B cell (primary cell): ENCODE results near the gene PBX1. TPM values are rescaled to one million over a fixed set of nuclear protein-coding genes. Genes with fewer than 3 reads are reported as not detected.

Experiments used
- ATAC-seq: fragments of 200-7000 bp; cut with Tn5 transposase; one replicate; pipeline ENCODE4 v1.10.0; 2021; ENCODE audit warnings: low read depth, mild to moderate bottlenecking, moderate number of reproducible peaks, moderate library complexity
- CTCF ChIA-PET: fragments of 350-600 bp; sonication (Branson Sonifier 250); formaldehyde crosslinking; loops from one replicate; lab custom pipeline; 2021; ENCODE audit warnings: antibody characterized with exemption, inconsistent platforms; lab: Charles Lee
- POLR2A ChIA-PET: fragments of 350-600 bp; sonication (Branson Sonifier 250); formaldehyde crosslinking; loops from one replicate; lab custom pipeline; 2021; ENCODE audit warnings: antibody characterized with exemption; lab: Charles Lee
- DNase-seq: peaks from one replicate; pipeline ENCODE4 v3.0.0; 2013
- H2AFZ ChIP-seq: 2 replicates; pipeline ENCODE4 v1.6.1; 2012; ENCODE audit warnings: mild to moderate bottlenecking, low read depth, low read length; ENCODE audit not compliant: insufficient read depth, poor library complexity, severe bottlenecking
- H3K27ac ChIP-seq, 2 donors: 1 replicate in 1 of 2; 2 replicates in 1 of 2; pipeline ENCODE4 v1.5.1; 2012 to 2013; ENCODE audit warnings: low read length in 2 of 2, mild to moderate bottlenecking in 2 of 2, moderate library complexity in 1 of 2
- H3K27me3 ChIP-seq, 4 experiments: fragments of 200-600 bp in 1 of 4; sonication (generic) in 1 of 4; replicated peaks in 1 of 4; 1 replicate in 2 of 4; 2 replicates in 2 of 4; pipeline versions ENCODE4 v1.6.1 to v1.7.0; 2013 to 2016; ENCODE audit warnings: low read length in 3 of 4, mild to moderate bottlenecking in 2 of 4, mixed read lengths in 1 of 4, moderate library complexity in 1 of 4; ENCODE audit not compliant: insufficient read depth in 4 of 4, control insufficient read depth in 3 of 4; ENCODE audit errors: control extremely low read depth in 1 of 4
- H3K36me3 ChIP-seq, 2 experiments: replicated peaks in 1 of 2; 1 replicate in 1 of 2; 2 replicates in 1 of 2; pipeline versions ENCODE4 v1.6.1 to v1.7.1; 2013; ENCODE audit warnings: low read length in 1 of 2; ENCODE audit not compliant: insufficient read depth in 2 of 2, control insufficient read depth in 1 of 2; ENCODE audit errors: control extremely low read depth in 1 of 2, extremely low read depth in 1 of 2
- H3K4me1 ChIP-seq, 2 donors: fragments of 200-600 bp in 1 of 2; sonication (generic) in 1 of 2; 1 replicate in 1 of 2; 2 replicates in 1 of 2; pipeline versions ENCODE4 v1.5.1 to v1.6.1; 2013 to 2017; ENCODE audit warnings: low read length in 2 of 2; ENCODE audit not compliant: control insufficient read depth in 2 of 2, insufficient read depth in 2 of 2
- H3K4me2 ChIP-seq: replicated peaks from 2 replicates; pipeline ENCODE3; 2012; ENCODE audit warnings: mild to moderate bottlenecking, low read depth, low read length; ENCODE audit not compliant: poor library complexity, severe bottlenecking
- H3K4me3 ChIP-seq, 5 experiments: fragments of 200-600 bp in 1 of 5; sonication (generic) in 1 of 5; 1 replicate in 3 of 5; 2 replicates in 2 of 5; pipeline versions ENCODE4 v1.5.1 to v1.7.0; 2011 to 2016; ENCODE audit warnings: low read length in 4 of 5, mild to moderate bottlenecking in 4 of 5, low read depth in 2 of 5, control low read depth in 1 of 5, moderate library complexity in 1 of 5; ENCODE audit not compliant: insufficient read depth in 1 of 5; ENCODE audit errors: control extremely low read depth in 1 of 5, extremely low read depth in 1 of 5
- H3K79me2 ChIP-seq: fragments of 200-600 bp; sonication (generic); one replicate; pipeline ENCODE4 v1.6.0; 2016; ENCODE audit warnings: low read length; ENCODE audit not compliant: control insufficient read depth, insufficient read depth
- H3K9ac ChIP-seq: fragments of 200-600 bp; sonication (generic); 2 replicates; pipeline ENCODE4 v1.6.1; 2017; ENCODE audit warnings: mild to moderate bottlenecking, low read length, moderate library complexity
- H3K9me3 ChIP-seq, 3 donors: one replicate each; pipeline versions ENCODE4 v1.6.1 to v1.7.1; 2013; ENCODE audit warnings: low read length in 2 of 3; ENCODE audit not compliant: control insufficient read depth in 2 of 3, insufficient read depth in 1 of 3; ENCODE audit errors: control extremely low read depth in 1 of 3
- H4K20me1 ChIP-seq: 2 replicates; pipeline ENCODE4 v1.6.0; 2012; ENCODE audit warnings: mild to moderate bottlenecking, low read length; ENCODE audit not compliant: insufficient read depth, control insufficient read depth, poor library complexity, severe bottlenecking
- H3K27ac Mint-ChIP-seq: one replicate; pipeline ENCODE4 v1.8.0; 2021; ENCODE audit warnings: mixed read lengths
- H3K27me3 Mint-ChIP-seq: one replicate; pipeline ENCODE4 v1.8.0; 2021; ENCODE audit warnings: mixed read lengths
- H3K4me1 Mint-ChIP-seq: one replicate; pipeline ENCODE4 v1.8.0; 2021; ENCODE audit warnings: mixed read lengths
- H3K4me3 Mint-ChIP-seq: one replicate; pipeline ENCODE4 v1.8.0; 2021; ENCODE audit warnings: mixed read lengths
- H3K9me3 Mint-ChIP-seq: one replicate; pipeline ENCODE4 v1.8.0; 2022; ENCODE audit warnings: mixed read lengths; ENCODE audit not compliant: insufficient read depth
- EZH2 ChIP-seq: IDR thresholded peaks from 2 replicates; pipeline ENCODE4 v1.6.1; 2012; ENCODE audit warnings: borderline replicate concordance, low read depth, mild to moderate bottlenecking, moderate library complexity, low read length; ENCODE audit not compliant: insufficient read depth, poor library complexity, severe bottlenecking
- WGBS: methylation state at CpG from one replicate; pipeline ENCODE4 v1.1.5; 2013; ENCODE audit warnings: missing lambda C conversion rate; ENCODE audit not compliant: insufficient coverage; 5-methylcytosine and 5-hydroxymethylcytosine counted together
- intact Hi-C: fragments of 100-400 bp; cut with micrococcal nuclease; formaldehyde crosslinking; loops from one replicate; pipeline ENCODE4 v1.10.0; 2022
- polyA plus RNA-seq: library from polyadenylated mRNA; depleted of rRNA; stranded (reverse); fragments of >200 nt; gene quantifications from 2 replicates; pipeline ENCODE4 v1.2.3, GENCODE V29; 2012
- total RNA-seq, 2 donors: library from RNA; stranded (reverse); fragments of 120-200 nt in 1 of 2; gene quantifications; 1 replicate in 1 of 2; 2 replicates in 1 of 2; pipeline versions ENCODE4 v1.2.3 to v1.2.4, GENCODE V29; 2013 to 2022
- TF ChIP-seq, protein P1 (sequence below): fragments of 200-600 bp; IDR thresholded peaks from one replicate; pipeline ENCODE4 v1.8.0; 2022; ENCODE audit warnings: antibody characterized with exemption, mild to moderate bottlenecking

PBX1 gene
- total and polyA plus RNA-seq, 2 donors (not counting 1 experiment from before 2014, with no cell fraction given), result 0.32 TPM; not detected in 1

GRCh38 chr1:164709541-164710278, 150.7 kb downstream of the PBX1 start:
- ATAC-seq, result no peak
- CTCF ChIA-PET, result no interaction called here
- H3K27ac Mint-ChIP-seq, result no peak overlapping the region

More at GRCh38 chr1:164709541-164710278, 150.7 kb downstream of the PBX1 start:
- H3K9ac ChIP-seq, result no peak overlapping the region
- no peak overlapping the region for H3K4me3 ChIP-seq
- WGBS, result 100% methylated on average over 5 of the region's 10 CpGs
- no peak overlapping the region for H2AFZ ChIP-seq
- no peak overlapping the region for H3K4me2 ChIP-seq
- H3K79me2 ChIP-seq, result no peaks in the 10 kb centered on the region
- no peak for DNase-seq
- no peaks in the 10 kb centered on the region for H3K4me1 ChIP-seq
- POLR2A ChIA-PET, result no interaction called here
- H4K20me1 ChIP-seq, result no peaks in the 10 kb centered on the region
- peaks cover 0 to 2% (median 0%) of the 10 kb centered on the region in 3 donors for H3K9me3 ChIP-seq
- Mint-ChIP-seq H3K4me3 (no peak overlapping the region), H3K27me3 (peaks cover 8% of the 10 kb centered on the region), H3K9me3 (no peaks in the 10 kb centered on the region), H3K4me1 (no peaks in the 10 kb centered on the region)
- intact Hi-C loops, result no loop called here
- TF ChIP-seq EZH2, result no peak
- TF ChIP-seq, protein P1, sequence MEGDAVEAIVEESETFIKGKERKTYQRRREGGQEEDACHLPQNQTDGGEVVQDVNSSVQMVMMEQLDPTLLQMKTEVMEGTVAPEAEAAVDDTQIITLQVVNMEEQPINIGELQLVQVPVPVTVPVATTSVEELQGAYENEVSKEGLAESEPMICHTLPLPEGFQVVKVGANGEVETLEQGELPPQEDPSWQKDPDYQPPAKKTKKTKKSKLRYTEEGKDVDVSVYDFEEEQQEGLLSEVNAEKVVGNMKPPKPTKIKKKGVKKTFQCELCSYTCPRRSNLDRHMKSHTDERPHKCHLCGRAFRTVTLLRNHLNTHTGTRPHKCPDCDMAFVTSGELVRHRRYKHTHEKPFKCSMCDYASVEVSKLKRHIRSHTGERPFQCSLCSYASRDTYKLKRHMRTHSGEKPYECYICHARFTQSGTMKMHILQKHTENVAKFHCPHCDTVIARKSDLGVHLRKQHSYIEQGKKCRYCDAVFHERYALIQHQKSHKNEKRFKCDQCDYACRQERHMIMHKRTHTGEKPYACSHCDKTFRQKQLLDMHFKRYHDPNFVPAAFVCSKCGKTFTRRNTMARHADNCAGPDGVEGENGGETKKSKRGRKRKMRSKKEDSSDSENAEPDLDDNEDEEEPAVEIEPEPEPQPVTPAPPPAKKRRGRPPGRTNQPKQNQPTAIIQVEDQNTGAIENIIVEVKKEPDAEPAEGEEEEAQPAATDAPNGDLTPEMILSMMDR, result no peak
- H3K27ac ChIP-seq, result no peak overlapping the region
- peaks cover 0 to 4% (median 0%) of the 10 kb centered on the region in 4 experiments for H3K27me3 ChIP-seq
- no peaks in the 10 kb centered on the region for H3K36me3 ChIP-seq
